ENCODE results near the gene DPP6. TPM values are rescaled to one million over a fixed set of nuclear protein-coding genes. Genes with fewer than 3 reads are reported as not detected.

Gene DPP6
- total and polyA plus RNA-seq, 4 experiments from 2014 or later, result not detected

DNA sequence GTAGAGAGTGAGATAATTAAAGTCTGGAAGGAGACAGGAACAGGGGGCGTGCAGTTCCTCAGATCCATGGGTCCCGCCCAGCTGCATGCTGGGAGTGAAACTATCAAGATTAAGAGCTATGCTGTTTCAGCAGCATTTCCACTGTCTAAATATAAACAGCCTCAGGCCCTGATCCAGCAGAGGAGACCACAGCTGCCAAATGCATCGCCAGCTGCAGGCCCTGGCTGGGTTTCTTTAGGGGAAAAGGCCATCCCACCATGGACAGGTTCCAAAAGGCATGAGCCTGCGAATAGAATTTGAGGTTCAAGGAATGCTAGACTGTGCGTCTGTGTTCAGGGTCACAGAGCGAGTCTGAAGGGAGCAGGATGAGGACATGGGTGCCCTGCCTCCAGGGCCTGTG, 539.3 kb downstream of the DPP6 start:
- no peaks in the 10 kb centered on the region for H3K9me3 ChIP-seq (ENCODE audit: control insufficient read depth in 1 of 2, low read length in 2 of 2)
- Mint-ChIP-seq H3K4me1 (no peaks in the 10 kb centered on the region), H3K36me3 (no peaks in the 10 kb centered on the region), H3K27ac (no peak overlapping the region), H3K9me3 (peaks cover 0 to 7% (median 0%) of the 10 kb centered on the region in 8 donors), H3K27me3 (no peaks in the 10 kb centered on the region), H3K4me3 (no peak overlapping the region)
- intact Hi-C loops (cut with micrococcal nuclease), result no loop called here
- H3K36me3 ChIP-seq (ENCODE audit: insufficient read depth, low read length), result no peaks in the 10 kb centered on the region
- H3K4me3 ChIP-seq (ENCODE audit: low read length in 2 of 2), result no peak overlapping the region
- no peaks in the 10 kb centered on the region for H3K4me1 ChIP-seq (ENCODE audit: insufficient read depth, low read length)
- DNase-seq, result no peak
- ChIA-PET POLR2A (ENCODE audit: partially characterized antibody) (no interaction called here), CTCF (ENCODE audit: partially characterized antibody) (no interaction called here)
- H3K27ac ChIP-seq (ENCODE audit: low read depth, low read length), result no peak overlapping the region
- H3K27me3 ChIP-seq (ENCODE audit: insufficient read depth, low read length), result no peaks in the 10 kb centered on the region

DNA sequence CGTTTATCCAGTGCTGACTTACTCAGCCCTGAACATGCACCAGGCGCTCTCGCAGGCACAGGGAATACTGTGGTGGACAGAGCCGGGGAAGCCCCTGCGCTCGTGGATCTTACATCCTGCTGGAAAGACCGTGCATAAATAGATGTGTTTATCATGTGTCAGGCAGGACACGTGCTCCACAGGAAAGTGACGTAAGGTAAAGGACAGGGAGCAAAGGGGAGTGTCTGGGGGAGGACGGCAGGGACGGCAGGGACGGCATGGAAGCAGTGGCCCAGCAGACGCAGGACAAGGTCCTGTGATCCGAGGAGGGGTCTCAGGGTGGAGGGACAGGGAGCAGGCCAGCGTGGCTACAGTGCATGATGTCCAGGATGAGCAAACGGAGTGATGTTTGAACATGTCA, 540.2 kb downstream of the DPP6 start:
- no peaks in the 10 kb centered on the region for H3K36me3 Mint-ChIP-seq
- no peaks in the 10 kb centered on the region for H3K27me3 Mint-ChIP-seq
- intact Hi-C loops (cut with micrococcal nuclease), result no loop called here

DNA sequence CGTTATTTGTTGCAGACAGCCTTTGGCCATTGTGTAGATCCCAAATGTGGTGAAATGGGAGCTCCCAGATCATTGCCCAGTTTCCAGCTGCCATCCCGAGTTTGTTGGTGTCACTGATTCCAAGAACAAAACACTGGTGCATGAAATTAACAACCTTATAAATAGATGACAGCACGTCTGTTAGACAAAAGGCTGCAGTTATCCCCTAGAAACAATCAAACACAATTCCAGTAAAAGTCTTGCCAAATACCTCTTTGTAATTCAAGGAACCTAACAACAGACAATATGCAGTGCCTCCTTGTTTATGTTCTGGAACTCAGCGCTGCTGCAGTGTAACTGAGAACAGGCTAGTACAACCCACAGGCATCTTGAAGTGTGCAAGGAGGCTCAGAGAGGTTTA, 546.2 kb downstream of the DPP6 start:
- Histone ChIP-seq H3K4me3 (ENCODE audit: low read length in 2 of 2) (no peak overlapping the region), H3K9me3 (ENCODE audit: control insufficient read depth in 1 of 2, low read length in 2 of 2) (no peaks in the 10 kb centered on the region), H3K27ac (ENCODE audit: low read depth, low read length) (no peak overlapping the region), H3K27me3 (ENCODE audit: insufficient read depth, low read length) (no peaks in the 10 kb centered on the region), H3K36me3 (ENCODE audit: insufficient read depth, low read length) (no peaks in the 10 kb centered on the region), H3K4me1 (ENCODE audit: insufficient read depth, low read length) (no peaks in the 10 kb centered on the region)
- Mint-ChIP-seq H3K36me3 (no peaks in the 10 kb centered on the region), H3K27ac (no peak overlapping the region), H3K4me3 (no peak overlapping the region), H3K27me3 (no peaks in the 10 kb centered on the region), H3K9me3 (peaks cover 0 to 4% (median 0%) of the 10 kb centered on the region in 8 donors), H3K4me1 (no peaks in the 10 kb centered on the region)
- DNase-seq, result no peak
- CTCF ChIA-PET (ENCODE audit: partially characterized antibody), result no interaction called here
- POLR2A ChIA-PET (ENCODE audit: partially characterized antibody), result no interaction called here
- intact Hi-C loops (cut with micrococcal nuclease), result no loop called here

More for the DNA sequence above, 540.2 kb downstream of the DPP6 start:
- Histone ChIP-seq H3K36me3 (ENCODE audit: insufficient read depth, low read length) (no peaks in the 10 kb centered on the region), H3K4me1 (ENCODE audit: insufficient read depth, low read length) (no peaks in the 10 kb centered on the region), H3K9me3 (ENCODE audit: control insufficient read depth in 1 of 2, low read length in 2 of 2) (no peaks in the 10 kb centered on the region), H3K27me3 (ENCODE audit: insufficient read depth, low read length) (no peaks in the 10 kb centered on the region), H3K27ac (ENCODE audit: low read depth, low read length) (no peak overlapping the region), H3K4me3 (ENCODE audit: low read length in 2 of 2) (no peak overlapping the region)
- DNase-seq, result no peak
- ChIA-PET POLR2A (ENCODE audit: partially characterized antibody) (no interaction called here), CTCF (ENCODE audit: partially characterized antibody) (no interaction called here)
- no peak overlapping the region for H3K4me3 Mint-ChIP-seq
- no peaks in the 10 kb centered on the region for H3K4me1 Mint-ChIP-seq
- H3K9me3 Mint-ChIP-seq, result peaks cover 0 to 7% (median 0%) of the 10 kb centered on the region in 8 donors
- no peak overlapping the region for H3K27ac Mint-ChIP-seq

DNA sequence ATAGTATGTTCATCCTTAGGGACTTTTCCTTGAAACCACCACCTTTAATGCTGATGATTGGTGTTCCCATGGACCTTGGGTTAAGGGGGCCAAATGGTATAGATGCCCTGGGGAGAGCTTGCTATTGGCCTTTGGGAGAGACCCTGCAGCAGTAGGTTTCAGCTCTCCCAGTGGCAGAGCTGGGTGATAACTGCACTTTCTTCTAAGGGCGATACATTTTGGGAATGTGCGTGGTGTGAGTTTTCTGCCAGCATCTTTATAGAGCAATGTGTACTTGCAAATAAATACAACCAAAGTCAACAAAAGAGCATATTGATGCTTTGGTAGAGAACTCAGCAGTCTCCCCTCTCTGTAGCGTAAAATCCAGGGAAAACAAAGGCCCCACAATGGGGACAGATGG, 546.7 kb downstream of the DPP6 start:
- Histone ChIP-seq H3K9me3 (ENCODE audit: control insufficient read depth in 1 of 2, low read length in 2 of 2) (no peaks in the 10 kb centered on the region), H3K4me1 (ENCODE audit: insufficient read depth, low read length) (no peaks in the 10 kb centered on the region), H3K4me3 (ENCODE audit: low read length in 2 of 2) (no peak overlapping the region), H3K27me3 (ENCODE audit: insufficient read depth, low read length) (no peaks in the 10 kb centered on the region), H3K27ac (ENCODE audit: low read depth, low read length) (no peak overlapping the region), H3K36me3 (ENCODE audit: insufficient read depth, low read length) (no peaks in the 10 kb centered on the region)
- Mint-ChIP-seq H3K27ac (no peak overlapping the region), H3K9me3 (peaks cover 0 to 4% (median 0%) of the 10 kb centered on the region in 8 donors), H3K36me3 (no peaks in the 10 kb centered on the region), H3K4me3 (no peak overlapping the region), H3K27me3 (no peaks in the 10 kb centered on the region), H3K4me1 (no peaks in the 10 kb centered on the region)
- intact Hi-C loops (cut with micrococcal nuclease), result no loop called here
- ChIA-PET CTCF (ENCODE audit: partially characterized antibody) (no interaction called here), POLR2A (ENCODE audit: partially characterized antibody) (no interaction called here)
- no peak for DNase-seq

DNA sequence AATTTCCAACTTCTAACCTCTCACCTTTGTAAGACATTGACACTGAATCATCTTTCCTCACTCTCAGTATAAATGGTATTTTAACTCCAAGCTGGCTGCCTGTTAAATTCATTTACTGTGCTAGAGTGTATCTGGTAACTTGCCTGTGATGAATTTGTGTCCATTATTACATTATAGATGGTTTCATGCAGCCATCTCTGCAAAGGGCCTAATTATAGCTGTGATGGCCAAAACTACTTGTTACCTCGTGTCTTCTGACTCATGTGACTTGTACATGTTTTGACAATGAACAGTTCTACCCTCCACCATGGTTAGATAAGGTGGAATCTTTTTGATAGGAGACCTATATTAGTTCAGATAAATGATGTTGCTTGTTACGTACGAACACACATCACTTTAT, 558.7 kb downstream of the DPP6 start:
- no peak overlapping the region for H3K4me3 Mint-ChIP-seq
- Histone ChIP-seq H3K36me3 (ENCODE audit: insufficient read depth, low read length) (no peaks in the 10 kb centered on the region), H3K4me1 (ENCODE audit: insufficient read depth, low read length) (no peaks in the 10 kb centered on the region), H3K27me3 (ENCODE audit: insufficient read depth, low read length) (no peaks in the 10 kb centered on the region), H3K4me3 (ENCODE audit: low read length in 2 of 2) (no peak overlapping the region), H3K9me3 (ENCODE audit: control insufficient read depth in 1 of 2, low read length in 2 of 2) (no peaks in the 10 kb centered on the region), H3K27ac (ENCODE audit: low read depth, low read length) (no peak overlapping the region)
- intact Hi-C loops (cut with micrococcal nuclease), result no loop called here
- H3K27ac Mint-ChIP-seq, result no peak overlapping the region
- H3K36me3 Mint-ChIP-seq, result no peaks in the 10 kb centered on the region
- peaks cover 0 to 2% of the 10 kb centered on the region in 2 donors for H3K27me3 Mint-ChIP-seq
- CTCF ChIA-PET (ENCODE audit: partially characterized antibody), result no interaction called here
- no peaks in the 10 kb centered on the region for H3K4me1 Mint-ChIP-seq
- DNase-seq, result no peak
- POLR2A ChIA-PET (ENCODE audit: partially characterized antibody), result no interaction called here
- peaks cover 0 to 4% (median 0%) of the 10 kb centered on the region in 8 donors for H3K9me3 Mint-ChIP-seq

DNA sequence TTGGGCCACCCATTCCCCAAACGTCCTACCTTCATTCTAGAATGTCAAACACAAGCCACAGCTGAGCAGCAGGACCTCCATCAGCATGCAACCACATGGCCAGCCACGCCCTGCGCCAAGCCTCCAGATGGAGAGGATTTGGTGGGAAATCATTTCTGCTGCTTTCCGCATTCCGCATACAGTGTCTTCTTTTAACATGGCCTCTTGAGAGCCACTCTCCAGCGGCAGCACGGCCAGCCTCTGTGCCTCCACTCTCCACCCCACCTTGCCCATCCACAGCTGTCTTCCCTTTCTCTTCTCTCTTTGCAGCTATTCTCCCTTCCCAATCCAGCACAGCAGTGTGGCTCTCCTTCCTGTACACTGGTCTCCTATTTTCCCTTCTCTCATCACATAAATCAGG, 561.6 kb downstream of the DPP6 start:
- H3K4me1 ChIP-seq (ENCODE audit: insufficient read depth, low read length), result no peaks in the 10 kb centered on the region
- DNase-seq, result no peak
- peaks cover 0 to 4% (median 0%) of the 10 kb centered on the region in 8 donors for H3K9me3 Mint-ChIP-seq
- intact Hi-C loops (cut with micrococcal nuclease), result no loop called here
- H3K27ac Mint-ChIP-seq, result no peak overlapping the region
- ChIA-PET CTCF (ENCODE audit: partially characterized antibody) (no interaction called here), POLR2A (ENCODE audit: partially characterized antibody) (no interaction called here)
- no peaks in the 10 kb centered on the region for H3K36me3 ChIP-seq (ENCODE audit: insufficient read depth, low read length)
- H3K36me3 Mint-ChIP-seq, result no peaks in the 10 kb centered on the region
- H3K4me3 ChIP-seq (ENCODE audit: low read length in 2 of 2), result no peak overlapping the region
- no peaks in the 10 kb centered on the region for H3K9me3 ChIP-seq (ENCODE audit: control insufficient read depth in 1 of 2, low read length in 2 of 2)
- no peaks in the 10 kb centered on the region for H3K4me1 Mint-ChIP-seq
- no peaks in the 10 kb centered on the region for H3K27me3 ChIP-seq (ENCODE audit: insufficient read depth, low read length)
- H3K27me3 Mint-ChIP-seq, result peaks cover 0 to 2% of the 10 kb centered on the region in 2 donors
- H3K4me3 Mint-ChIP-seq, result no peak overlapping the region
- no peak overlapping the region for H3K27ac ChIP-seq (ENCODE audit: low read depth, low read length)

DNA sequence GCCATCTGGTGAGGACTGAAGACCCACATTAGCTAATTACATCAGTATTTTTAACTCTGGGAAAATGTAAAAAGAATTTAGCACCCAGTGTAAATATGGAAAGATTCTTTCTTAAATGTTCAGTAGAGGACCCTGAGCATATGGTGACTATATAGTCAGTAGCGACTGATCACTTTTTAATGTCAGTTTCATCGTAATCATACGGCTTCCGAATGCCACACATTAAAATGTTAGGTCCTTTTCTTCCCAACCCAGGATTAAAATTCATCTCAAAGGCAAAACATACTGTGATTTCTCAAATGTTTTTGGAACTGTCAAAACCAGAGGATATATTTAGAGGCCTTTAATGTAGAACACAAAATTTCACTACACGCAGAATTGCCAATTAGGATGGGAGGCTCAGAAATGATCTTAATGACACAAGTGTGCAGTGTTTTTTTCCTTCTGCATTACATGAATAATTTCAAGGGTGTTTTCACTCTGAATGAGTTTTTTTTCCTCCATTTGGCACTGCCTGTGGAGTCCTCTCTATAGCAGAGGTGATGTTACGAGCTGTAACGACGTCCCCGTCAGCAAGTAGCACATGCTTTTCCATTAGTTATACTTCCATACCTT, 568.0 kb downstream of the DPP6 start:
- no peaks in the 10 kb centered on the region for H3K9me3 ChIP-seq (ENCODE audit: control insufficient read depth in 1 of 2, low read length in 2 of 2)
- no peak overlapping the region for H3K27ac Mint-ChIP-seq
- POLR2A ChIA-PET (ENCODE audit: partially characterized antibody), result no interaction called here
- no peaks in the 10 kb centered on the region for H3K36me3 Mint-ChIP-seq
- H3K9me3 Mint-ChIP-seq, result peaks cover 0 to 6% (median 0%) of the 10 kb centered on the region in 8 donors
- H3K27ac ChIP-seq (ENCODE audit: low read depth, low read length), result no peak overlapping the region
- H3K4me3 Mint-ChIP-seq, result no peak overlapping the region
- no peaks in the 10 kb centered on the region for H3K4me1 Mint-ChIP-seq
- no peak for DNase-seq
- intact Hi-C loops (cut with micrococcal nuclease), result no loop called here
- H3K27me3 Mint-ChIP-seq, result no peaks in the 10 kb centered on the region
- CTCF ChIA-PET (ENCODE audit: partially characterized antibody), result no interaction called here
- no peak overlapping the region for H3K4me3 ChIP-seq (ENCODE audit: low read length in 2 of 2)
- no peaks in the 10 kb centered on the region for H3K36me3 ChIP-seq (ENCODE audit: insufficient read depth, low read length)
- no peaks in the 10 kb centered on the region for H3K4me1 ChIP-seq (ENCODE audit: insufficient read depth, low read length)
- H3K27me3 ChIP-seq (ENCODE audit: insufficient read depth, low read length), result no peaks in the 10 kb centered on the region

DNA sequence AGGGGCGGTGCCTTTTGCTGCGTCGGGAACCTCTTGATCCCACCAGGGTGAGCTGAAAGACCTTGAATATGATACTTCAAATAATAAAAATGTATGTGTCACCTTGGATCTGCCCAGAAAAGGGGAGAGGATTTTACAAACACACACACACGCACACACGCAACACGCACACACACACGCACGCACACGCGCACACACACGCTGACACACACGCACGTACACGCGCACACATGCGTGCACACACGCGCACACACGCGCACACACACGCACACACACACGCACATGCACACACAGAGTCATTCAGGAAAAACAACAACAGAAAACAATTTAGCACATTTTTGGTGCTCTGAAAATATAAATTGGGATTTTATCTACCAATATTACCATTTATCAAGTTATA, 571.2 kb downstream of the DPP6 start:
- ChIA-PET CTCF (ENCODE audit: partially characterized antibody) (no interaction called here), POLR2A (ENCODE audit: partially characterized antibody) (no interaction called here)
- intact Hi-C loops (cut with micrococcal nuclease), result no loop called here
- no peaks in the 10 kb centered on the region for H3K27me3 ChIP-seq (ENCODE audit: insufficient read depth, low read length)
- H3K4me1 ChIP-seq (ENCODE audit: insufficient read depth, low read length), result no peaks in the 10 kb centered on the region
- H3K27ac ChIP-seq (ENCODE audit: low read depth, low read length), result no peak overlapping the region
- DNase-seq, result no peak
- Mint-ChIP-seq H3K4me3 (no peak overlapping the region), H3K36me3 (no peaks in the 10 kb centered on the region), H3K27me3 (no peaks in the 10 kb centered on the region), H3K4me1 (no peaks in the 10 kb centered on the region), H3K27ac (no peak overlapping the region), H3K9me3 (peaks cover 0 to 5% (median under 1%) of the 10 kb centered on the region in 8 donors)
- no peak overlapping the region for H3K4me3 ChIP-seq (ENCODE audit: low read length in 2 of 2)
- H3K36me3 ChIP-seq (ENCODE audit: insufficient read depth, low read length), result no peaks in the 10 kb centered on the region
- no peaks in the 10 kb centered on the region for H3K9me3 ChIP-seq (ENCODE audit: control insufficient read depth in 1 of 2, low read length in 2 of 2)

All from CD4-positive, alpha-beta memory T cell (primary cell).